HL-60 (cell line): ENCODE results near the gene KRT9.

Source experiments
- DNase-seq, 2 experiments: peaks; one replicate each; pipeline ENCODE4 v3.0.0-alpha.2; 2010 to 2020; ENCODE audit warnings: low read depth in 1 of 2, low spot score in 1 of 2
- H3K27ac ChIP-seq: fragments of 250-450 bp; sonication (Bioruptor Pico); replicated peaks from 2 replicates; pipeline ENCODE4 v1.5.1; 2020; ENCODE audit warnings: mild to moderate bottlenecking, moderate library complexity
- H3K27me3 ChIP-seq: fragments of 250-450 bp; sonication (Bioruptor Pico); 2 replicates; pipeline ENCODE4 v1.5.1; 2021; ENCODE audit warnings: mild to moderate bottlenecking, moderate library complexity; ENCODE audit not compliant: insufficient read depth, poor library complexity, severe bottlenecking
- H3K4me3 ChIP-seq: replicated peaks from 2 replicates; pipeline ENCODE4 v1.5.1; 2011; ENCODE audit warnings: mild to moderate bottlenecking, control low read depth, low read length; ENCODE audit not compliant: insufficient read depth
- CTCF ChIP-seq: IDR thresholded peaks from one replicate; pipeline ENCODE4 v1.5.1; 2011; ENCODE audit warnings: low read length, control low read depth, inconsistent platforms; ENCODE audit not compliant: insufficient read depth
- GABPA ChIP-seq: IDR thresholded peaks from 2 replicates; pipeline ENCODE4 v1.6.1; 2012; ENCODE audit warnings: low read depth
- POLR2AphosphoS5 ChIP-seq: IDR thresholded peaks from 2 replicates; pipeline ENCODE4 v1.6.1; 2012; ENCODE audit warnings: low read depth
- REST ChIP-seq: IDR thresholded peaks from 2 replicates; pipeline ENCODE4 v1.6.1; 2012; ENCODE audit warnings: low read depth; ENCODE audit not compliant: insufficient replicate concordance
- SPI1 ChIP-seq: IDR thresholded peaks from 2 replicates; pipeline ENCODE4 v1.6.1; 2012; ENCODE audit warnings: low read depth, mild to moderate bottlenecking, borderline replicate concordance

Gene KRT9

GRCh38 chr17:41594363-41594915 lies 22.6 kb upstream of the KRT9 start:
- Histone ChIP-seq H3K27me3 (no peaks in the 10 kb centered on the region), H3K4me3 (no peak overlapping the region), H3K27ac (no peak overlapping the region)
- no peak for DNase-seq
- TF ChIP-seq REST (no peak), POLR2AphosphoS5 (no peak), GABPA (no peak), SPI1 (no peak), CTCF (no peak)

- Histone ChIP-seq H3K27me3 (no peaks in the 10 kb centered on the region), H3K27ac (no peak overlapping the region), H3K4me3 (no peak overlapping the region)
- TF ChIP-seq SPI1 (no peak), REST (no peak), POLR2AphosphoS5 (no peak), CTCF (no peak), GABPA (no peak)
- DNase-seq = no peak
Observed at GRCh38 chr17:41593306-41593981, 21.6 kb upstream of the KRT9 start.

GRCh38 chr17:41592601-41593305 lies 20.9 kb upstream of the KRT9 start:
- DNase-seq = no peak
- H3K27ac ChIP-seq = no peak overlapping the region
- TF ChIP-seq CTCF = no peak
- TF ChIP-seq SPI1 = no peak
- TF ChIP-seq REST = no peak
- no peak for TF ChIP-seq POLR2AphosphoS5
- TF ChIP-seq GABPA = no peak
- no peak overlapping the region for H3K4me3 ChIP-seq
- no peaks in the 10 kb centered on the region for H3K27me3 ChIP-seq
